Liver (tissue), 9 donors: Measurements from ENCODE around the gene LPAR1. TPM values are rescaled to one million over a fixed set of nuclear protein-coding genes. Genes with fewer than 3 reads are reported as not detected.

Experiments
- DNase-seq: peaks from one replicate; pipeline ENCODE4 v3.0.0-alpha.2; 2017; ENCODE audit warnings: low spot score
- H3K27ac ChIP-seq, 2 donors: one replicate each; pipeline ENCODE4 v1.7.0; 2013; ENCODE audit warnings: inconsistent platforms in 2 of 2, low read length in 2 of 2, control low read depth in 1 of 2, low read depth in 1 of 2, mild to moderate bottlenecking in 1 of 2
- H3K27me3 ChIP-seq, 4 donors: one replicate each; pipeline versions ENCODE4 v1.6.1 to v1.7.0; 2013; ENCODE audit warnings: low read length in 3 of 4, inconsistent platforms in 1 of 4, mild to moderate bottlenecking in 1 of 4, moderate library complexity in 1 of 4; ENCODE audit not compliant: control insufficient read depth in 4 of 4, insufficient read depth in 4 of 4
- H3K36me3 ChIP-seq, 4 donors: one replicate each; pipeline versions ENCODE4 v1.6.1 to v1.7.0; 2013; ENCODE audit warnings: low read length in 3 of 4, mild to moderate bottlenecking in 3 of 4, low read depth in 1 of 4, moderate library complexity in 1 of 4; ENCODE audit not compliant: control insufficient read depth in 4 of 4, insufficient read depth in 3 of 4
- H3K4me1 ChIP-seq, 4 donors: one replicate each; pipeline versions ENCODE4 v1.6.1 to v1.7.0; 2013; ENCODE audit warnings: low read length in 3 of 4, mild to moderate bottlenecking in 3 of 4, moderate library complexity in 1 of 4; ENCODE audit not compliant: control insufficient read depth in 4 of 4, insufficient read depth in 4 of 4
- H3K4me3 ChIP-seq, 3 donors: one replicate each; pipeline versions ENCODE4 v1.6.1 to v1.7.0; 2013; ENCODE audit warnings: low read length in 3 of 3, control low read depth in 1 of 3, low read depth in 1 of 3, mild to moderate bottlenecking in 1 of 3
- H3K9ac ChIP-seq, 2 donors: one replicate each; pipeline ENCODE4 v1.7.0; 2013; ENCODE audit warnings: low read length in 2 of 2, mild to moderate bottlenecking in 2 of 2, moderate library complexity in 2 of 2, control low read depth in 1 of 2, low read depth in 1 of 2
- H3K9me3 ChIP-seq, 4 donors: one replicate each; pipeline versions ENCODE4 v1.6.1 to v1.7.0; 2013; ENCODE audit warnings: low read length in 3 of 4; ENCODE audit not compliant: control insufficient read depth in 4 of 4
- CTCF ChIP-seq: fragments of 150-350 bp; IDR thresholded peaks from 2 replicates; pipeline ENCODE4 v1.5.1; 2017; ENCODE audit warnings: improper control_type of control experiment, low read depth, low read length; ENCODE audit not compliant: missing input control
- FOXA1 ChIP-seq: IDR thresholded peaks from 2 replicates; pipeline ENCODE4 v1.6.1; 2016; ENCODE audit warnings: antibody characterized with exemption
- FOXA2 ChIP-seq: IDR thresholded peaks from 2 replicates; pipeline ENCODE4 v1.6.1; 2016; ENCODE audit warnings: antibody characterized with exemption
- GABPA ChIP-seq, 2 donors: IDR thresholded peaks in 1 of 2; conservative IDR thresholded peaks in 1 of 2; 2 replicates each; pipeline ENCODE4 v1.6.1; 2016; ENCODE audit warnings: antibody characterized with exemption in 2 of 2, mild to moderate bottlenecking in 1 of 2, moderate library complexity in 1 of 2
- HNF4A ChIP-seq, 2 donors: conservative IDR thresholded peaks; 2 replicates each; pipeline ENCODE4 v1.6.1; 2016; ENCODE audit warnings: antibody characterized with exemption in 2 of 2, mild to moderate bottlenecking in 2 of 2
- NR2F2 ChIP-seq: IDR thresholded peaks from 2 replicates; pipeline ENCODE4 v1.6.1; 2016; ENCODE audit warnings: antibody characterized with exemption
- RAD21 ChIP-seq, 2 donors: IDR thresholded peaks; 2 replicates each; pipeline ENCODE4 v1.6.1; 2016; ENCODE audit warnings: antibody characterized with exemption in 2 of 2, mild to moderate bottlenecking in 2 of 2
- REST ChIP-seq: IDR thresholded peaks from 2 replicates; pipeline ENCODE4 v1.6.1; 2016; ENCODE audit warnings: antibody characterized with exemption, mild to moderate bottlenecking
- RXRA ChIP-seq, 2 donors: IDR thresholded peaks; 2 replicates each; pipeline ENCODE4 v1.6.1; 2017 to 2018; ENCODE audit warnings: antibody characterized with exemption in 2 of 2, mild to moderate bottlenecking in 1 of 2
- SP1 ChIP-seq: IDR thresholded peaks from 2 replicates; pipeline ENCODE4 v1.6.1; 2018; ENCODE audit warnings: antibody characterized with exemption, mild to moderate bottlenecking
- TAF1 ChIP-seq: conservative IDR thresholded peaks from 2 replicates; pipeline ENCODE4 v1.6.1; 2016; ENCODE audit warnings: antibody characterized with exemption, mild to moderate bottlenecking
- YY1 ChIP-seq: IDR thresholded peaks from 2 replicates; pipeline ENCODE4 v1.6.1; 2016; ENCODE audit warnings: antibody characterized with exemption, mild to moderate bottlenecking
- WGBS: extraction: QIAGEN DNeasy Blood & Tissue Kit; methylation state at CpG from one replicate; pipeline ENCODE4 v1.1.7; 2013; 5-methylcytosine and 5-hydroxymethylcytosine counted together
- polyA plus RNA-seq, 2 donors: library from polyadenylated mRNA; stranded (reverse) in 1 of 2; unstranded in 1 of 2; fragments of 200-250 nt in 1 of 2; fragments of >200 nt in 1 of 2; fragmentation: Nextera tagmentation in 1 of 2; extraction: Ambion mirVana in 1 of 2; gene quantifications; one replicate each; pipeline versions ENCODE4 v1.2.1 to v1.2.3, GENCODE V29; 2013 to 2015
- total RNA-seq, 2 donors: library from RNA; depleted of rRNA; stranded (reverse); fragments of >200 nt; gene quantifications; one replicate each; pipeline ENCODE4 v1.2.3, GENCODE V29; 2014
- TF ChIP-seq, protein P1 (sequence below): IDR thresholded peaks from 2 replicates; pipeline ENCODE4 v1.6.1; 2016; ENCODE audit warnings: antibody characterized with exemption
- TF ChIP-seq, protein P2 (sequence below): IDR thresholded peaks from 2 replicates; pipeline ENCODE4 v1.6.1; 2016; ENCODE audit warnings: antibody characterized with exemption
- TF ChIP-seq, protein P3 (sequence below): IDR thresholded peaks from 2 replicates; pipeline ENCODE4 v1.6.1; 2016; ENCODE audit warnings: antibody characterized with exemption
- donor health status: healthy.
- donor health status: healthy.
- donor health status: healthy.
- donor health status: healthy.
- donor health status: healthy.

The LPAR1 gene
- total and polyA plus RNA-seq, 4 donors, result 0.51 to 3.6 (median 1.1) TPM

GRCh38 chr9:111066468-111066867, 28.2 kb upstream of the LPAR1 start:
- Histone ChIP-seq H3K4me1 (peaks cover 0 to 1% (median 0%) of the 10 kb centered on the region in 4 donors), H3K27ac (no peak overlapping the region), H3K9me3 (no peaks in the 10 kb centered on the region), H3K27me3 (peaks cover 0 to 15% (median 1%) of the 10 kb centered on the region in 4 donors), H3K9ac (no peak overlapping the region), H3K4me3 (no peak overlapping the region), H3K36me3 (no peaks in the 10 kb centered on the region)
- WGBS, result 63% methylated on average over 2 of the region's 2 CpGs
- DNase-seq, result no peak
- TF ChIP-seq SP1, result no peak
- peak; percentile 31 for TF ChIP-seq NR2F2

DNA sequence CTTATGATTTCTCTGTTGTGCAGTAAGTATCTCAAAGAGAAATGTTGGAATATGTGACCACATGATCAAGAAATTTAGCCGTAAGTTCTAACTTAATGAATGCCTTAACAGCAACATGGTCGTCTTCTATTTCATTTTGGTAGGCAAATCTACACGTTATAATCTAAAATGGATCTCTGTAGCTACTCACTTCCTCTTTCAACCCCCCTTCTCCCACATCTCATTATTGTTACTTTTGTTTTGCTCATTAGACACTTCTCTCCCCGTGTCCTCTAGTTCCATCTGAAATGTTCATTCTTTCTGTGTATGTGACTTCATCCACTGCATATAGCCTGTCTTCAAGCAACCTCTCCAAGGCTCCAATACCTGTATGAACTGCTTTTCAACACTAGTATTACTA, 27.1 kb upstream of the LPAR1 start:
- Histone ChIP-seq H3K9me3 (no peaks in the 10 kb centered on the region), H3K4me3 (no peak overlapping the region), H3K36me3 (no peaks in the 10 kb centered on the region), H3K27me3 (peaks cover 0 to 15% (median 2%) of the 10 kb centered on the region in 4 donors), H3K27ac (no peak overlapping the region), H3K4me1 (peaks cover 0 to 1% (median 0%) of the 10 kb centered on the region in 4 donors), H3K9ac (no peak overlapping the region)
- TF ChIP-seq CTCF (no peak), HNF4A (conservative IDR thresholded peaks at IDR 0.05) (no peak)
- WGBS, result 72% methylated on average over 4 of the region's 4 CpGs
- DNase-seq, result no peak

DNA sequence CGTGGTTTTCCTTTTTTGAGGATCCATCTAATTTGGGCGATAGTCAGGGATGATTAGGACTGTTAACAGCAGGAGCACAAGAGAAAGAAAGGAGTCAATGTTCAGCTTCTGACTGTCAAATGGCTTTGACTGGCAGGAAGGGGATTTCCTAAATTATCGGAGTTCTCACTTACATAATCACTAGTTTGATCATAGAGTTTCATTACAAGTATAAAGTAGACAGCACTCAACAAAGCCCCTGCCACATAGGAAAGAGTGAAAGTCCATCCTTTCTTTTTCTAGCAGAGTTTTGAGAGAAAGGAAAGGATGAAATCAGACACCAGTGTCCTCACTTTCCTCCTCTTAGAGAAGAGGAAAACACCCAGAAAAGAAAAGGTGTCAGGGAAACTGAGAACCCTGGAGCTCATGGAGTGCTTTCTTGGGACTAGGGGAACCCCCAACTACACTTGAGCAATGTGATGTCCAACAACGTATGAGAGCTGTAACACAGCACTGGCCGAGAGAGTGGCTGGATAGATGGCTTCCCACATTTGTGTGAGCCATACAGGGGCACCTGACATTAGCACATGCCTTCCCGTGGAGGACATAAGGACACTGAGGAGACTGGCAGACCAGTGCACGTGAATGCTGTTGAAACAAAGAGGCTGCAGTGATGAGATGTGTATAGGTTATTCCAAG, 26.0 kb upstream of the LPAR1 start:
- peaks cover 0 to 16% (median 5%) of the 10 kb centered on the region in 4 donors for H3K27me3 ChIP-seq
- no peak for DNase-seq
- no peak overlapping the region for H3K4me3 ChIP-seq
- TF ChIP-seq YY1, result no peak
- TF ChIP-seq, protein P1, sequence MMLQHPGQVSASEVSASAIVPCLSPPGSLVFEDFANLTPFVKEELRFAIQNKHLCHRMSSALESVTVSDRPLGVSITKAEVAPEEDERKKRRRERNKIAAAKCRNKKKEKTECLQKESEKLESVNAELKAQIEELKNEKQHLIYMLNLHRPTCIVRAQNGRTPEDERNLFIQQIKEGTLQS, result no peak
- no peak for TF ChIP-seq GABPA (IDR thresholded peaks at IDR 0.05 in 1 of 2, conservative IDR thresholded peaks at IDR 0.05 in 1 of 2)
- TF ChIP-seq, protein P2, sequence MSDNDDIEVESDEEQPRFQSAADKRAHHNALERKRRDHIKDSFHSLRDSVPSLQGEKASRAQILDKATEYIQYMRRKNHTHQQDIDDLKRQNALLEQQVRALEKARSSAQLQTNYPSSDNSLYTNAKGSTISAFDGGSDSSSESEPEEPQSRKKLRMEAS, result no peak
- TF ChIP-seq NR2F2, result no peak
- TF ChIP-seq FOXA2, result no peak
- TF ChIP-seq REST, result no peak
- no peak for TF ChIP-seq TAF1
- TF ChIP-seq, protein P3, sequence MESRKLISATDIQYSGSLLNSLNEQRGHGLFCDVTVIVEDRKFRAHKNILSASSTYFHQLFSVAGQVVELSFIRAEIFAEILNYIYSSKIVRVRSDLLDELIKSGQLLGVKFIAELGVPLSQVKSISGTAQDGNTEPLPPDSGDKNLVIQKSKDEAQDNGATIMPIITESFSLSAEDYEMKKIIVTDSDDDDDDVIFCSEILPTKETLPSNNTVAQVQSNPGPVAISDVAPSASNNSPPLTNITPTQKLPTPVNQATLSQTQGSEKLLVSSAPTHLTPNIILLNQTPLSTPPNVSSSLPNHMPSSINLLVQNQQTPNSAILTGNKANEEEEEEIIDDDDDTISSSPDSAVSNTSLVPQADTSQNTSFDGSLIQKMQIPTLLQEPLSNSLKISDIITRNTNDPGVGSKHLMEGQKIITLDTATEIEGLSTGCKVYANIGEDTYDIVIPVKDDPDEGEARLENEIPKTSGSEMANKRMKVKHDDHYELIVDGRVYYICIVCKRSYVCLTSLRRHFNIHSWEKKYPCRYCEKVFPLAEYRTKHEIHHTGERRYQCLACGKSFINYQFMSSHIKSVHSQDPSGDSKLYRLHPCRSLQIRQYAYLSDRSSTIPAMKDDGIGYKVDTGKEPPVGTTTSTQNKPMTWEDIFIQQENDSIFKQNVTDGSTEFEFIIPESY, result no peak
- no peak for TF ChIP-seq HNF4A (conservative IDR thresholded peaks at IDR 0.05)
- no peak for TF ChIP-seq RAD21 (IDR thresholded peaks at IDR 0.05)
- no peak for TF ChIP-seq CTCF
- no peak for TF ChIP-seq FOXA1
- TF ChIP-seq RXRA (IDR thresholded peaks at IDR 0.05), result no peak
- H3K9ac ChIP-seq, result no peak overlapping the region
- H3K27ac ChIP-seq, result no peak overlapping the region
- no peaks in the 10 kb centered on the region for H3K9me3 ChIP-seq
- WGBS, result 66% methylated on average over 7 of the region's 7 CpGs
- no peaks in the 10 kb centered on the region for H3K36me3 ChIP-seq
- peaks cover 0 to 1% (median 0%) of the 10 kb centered on the region in 4 donors for H3K4me1 ChIP-seq
